Gastroesophageal sphincter (tissue), 4 donors: ENCODE measurements around the gene STAU1. TPM values are rescaled to one million over a fixed set of nuclear protein-coding genes. Genes with fewer than 3 reads are reported as not detected.
"Not testable (repeated sequence)": the region's sequence is repeated elsewhere in the genome, so short reads cannot be mapped to it uniquely, and the experiment has no call there.

ENCODE experiments used
- ATAC-seq: fragments of 150-250 bp; one replicate; pipeline ENCODE4 v1.9.1; 2016; ENCODE audit warnings: mild to moderate bottlenecking, moderate library complexity
- H3K27ac ChIP-seq, 4 donors: fragments of 200-600 bp; sonication (generic) in 3 of 4; 1 replicate in 3 of 4; 2 replicates in 1 of 4; pipeline ENCODE4 v1.5.1; 2016 to 2019
- H3K27me3 ChIP-seq: fragments of 200-600 bp; sonication (generic); one replicate; pipeline ENCODE4 v1.5.1; 2019
- H3K36me3 ChIP-seq, 2 donors: fragments of 200-600 bp; sonication (generic); one replicate each; pipeline ENCODE4 v1.5.1; 2019; ENCODE audit warnings: control low read depth in 1 of 2
- H3K4me1 ChIP-seq, 3 donors: fragments of 200-600 bp; sonication (generic); 1 replicate in 2 of 3; 2 replicates in 1 of 3; pipeline ENCODE4 v1.5.1; 2016 to 2019; ENCODE audit warnings: control low read depth in 2 of 3
- H3K4me3 ChIP-seq, 2 donors: fragments of 200-600 bp; sonication (generic); one replicate each; pipeline ENCODE4 v1.5.1; 2019; ENCODE audit warnings: mild to moderate bottlenecking in 1 of 2, moderate library complexity in 1 of 2
- H3K9me3 ChIP-seq, 3 donors: fragments of 200-600 bp; sonication (generic); one replicate each; pipeline ENCODE4 v1.5.1; 2017 to 2019; ENCODE audit warnings: control low read depth in 2 of 3
- EP300 ChIP-seq: sonication (generic); formaldehyde crosslinking; IDR thresholded peaks from one replicate; pipeline ENCODE4 v1.6.1; 2017; ENCODE audit warnings: antibody characterized with exemption, mild to moderate bottlenecking
- POLR2A ChIP-seq, 2 donors: fragments of 450-650 bp; IDR thresholded peaks; one replicate each; pipeline ENCODE4 v1.6.1; 2017; ENCODE audit warnings: antibody characterized with exemption in 2 of 2, mild to moderate bottlenecking in 2 of 2, moderate library complexity in 1 of 2
- POLR2AphosphoS5 ChIP-seq: sonication (generic); formaldehyde crosslinking; IDR thresholded peaks from one replicate; pipeline ENCODE4 v1.6.1; 2017; ENCODE audit warnings: antibody characterized with exemption
- WGBS, 2 donors: methylation state at CpG; one replicate each; pipeline ENCODE4 v1.1.5; 2018; ENCODE audit warnings: low coverage in 1 of 2; 5-methylcytosine and 5-hydroxymethylcytosine counted together
- total RNA-seq, 4 donors: library from RNA; depleted of rRNA; stranded (reverse); fragments of >200 nt; gene quantifications; one replicate each; pipeline ENCODE4 v1.1.0, GENCODE V29; 2016
- TF ChIP-seq, protein P1 (sequence below), 4 experiments: fragments of 200-600 bp in 2 of 4; fragments of 450-650 bp in 2 of 4; sonication (generic) in 1 of 4; IDR thresholded peaks; one replicate each; pipeline ENCODE4 v1.5.1; 2017 to 2019; ENCODE audit warnings: antibody characterized with exemption in 4 of 4, mild to moderate bottlenecking in 2 of 4, moderate library complexity in 2 of 4

STAU1 gene
- total RNA-seq, 4 donors from 2014 or later = 86.3 to 134 (median 104) TPM

DNA sequence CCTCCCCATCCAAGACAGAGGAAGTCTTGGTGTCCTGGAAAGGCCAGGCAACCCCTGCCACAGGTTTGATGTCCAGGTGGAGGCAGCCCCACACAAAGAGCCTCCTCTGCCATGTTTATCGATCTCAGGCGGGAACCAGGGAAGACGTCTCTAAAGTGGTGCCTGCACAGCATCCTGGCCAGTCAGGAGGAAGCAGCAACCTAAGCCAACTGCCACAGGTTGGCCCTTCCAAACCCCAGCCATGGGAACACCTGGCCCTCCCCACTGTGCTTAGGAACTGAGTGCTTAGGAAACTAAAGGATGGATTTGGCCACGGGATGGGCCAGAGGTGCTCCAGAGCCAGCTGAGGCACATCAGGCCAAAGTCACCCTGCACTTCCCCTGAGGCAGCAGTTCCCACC, 85.1 kb downstream of the STAU1 start:
- H3K36me3 ChIP-seq = peaks cover 0 to 74% of the 10 kb centered on the region in 2 donors
- TF ChIP-seq POLR2AphosphoS5 (no peak), POLR2A (IDR thresholded peaks at IDR 0.05) (no peak), EP300 (no peak)
- TF ChIP-seq, protein P1, sequence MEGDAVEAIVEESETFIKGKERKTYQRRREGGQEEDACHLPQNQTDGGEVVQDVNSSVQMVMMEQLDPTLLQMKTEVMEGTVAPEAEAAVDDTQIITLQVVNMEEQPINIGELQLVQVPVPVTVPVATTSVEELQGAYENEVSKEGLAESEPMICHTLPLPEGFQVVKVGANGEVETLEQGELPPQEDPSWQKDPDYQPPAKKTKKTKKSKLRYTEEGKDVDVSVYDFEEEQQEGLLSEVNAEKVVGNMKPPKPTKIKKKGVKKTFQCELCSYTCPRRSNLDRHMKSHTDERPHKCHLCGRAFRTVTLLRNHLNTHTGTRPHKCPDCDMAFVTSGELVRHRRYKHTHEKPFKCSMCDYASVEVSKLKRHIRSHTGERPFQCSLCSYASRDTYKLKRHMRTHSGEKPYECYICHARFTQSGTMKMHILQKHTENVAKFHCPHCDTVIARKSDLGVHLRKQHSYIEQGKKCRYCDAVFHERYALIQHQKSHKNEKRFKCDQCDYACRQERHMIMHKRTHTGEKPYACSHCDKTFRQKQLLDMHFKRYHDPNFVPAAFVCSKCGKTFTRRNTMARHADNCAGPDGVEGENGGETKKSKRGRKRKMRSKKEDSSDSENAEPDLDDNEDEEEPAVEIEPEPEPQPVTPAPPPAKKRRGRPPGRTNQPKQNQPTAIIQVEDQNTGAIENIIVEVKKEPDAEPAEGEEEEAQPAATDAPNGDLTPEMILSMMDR (IDR thresholded peaks at IDR 0.05) = no peak
- no CpG with 5 or more reads among the region's 4 CpGs for WGBS, 2 donors

DNA sequence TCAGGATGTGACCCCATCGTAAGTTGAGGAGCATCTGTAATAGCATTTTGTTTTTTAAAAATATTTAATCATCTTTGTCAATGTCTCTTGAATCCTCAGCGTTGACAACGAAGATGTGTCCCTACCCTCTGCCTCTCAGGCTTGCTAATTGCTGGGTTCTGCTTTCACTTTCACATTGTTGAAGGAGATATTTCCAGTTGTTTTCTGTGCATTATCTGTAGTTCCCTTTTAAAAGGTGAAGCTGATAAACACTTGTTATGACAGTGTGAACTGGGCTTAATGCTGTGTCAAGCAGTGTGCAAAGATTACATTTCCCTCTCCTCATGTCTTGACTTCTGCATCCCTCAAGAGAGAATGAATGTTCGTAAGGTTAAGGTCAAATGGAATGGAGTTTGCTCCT, 87.2 kb downstream of the STAU1 start:
- no peak for TF ChIP-seq EP300
- TF ChIP-seq POLR2AphosphoS5 = no peak
- no peak for TF ChIP-seq POLR2A (IDR thresholded peaks at IDR 0.05)
- TF ChIP-seq, protein P1 (IDR thresholded peaks at IDR 0.05) = no peak
- H3K27me3 ChIP-seq = no peaks in the 10 kb centered on the region
- ATAC-seq = no peak
- H3K4me1 ChIP-seq = no peaks in the 10 kb centered on the region
- peaks cover 4 to 92% of the 10 kb centered on the region in 2 donors for H3K36me3 ChIP-seq
- WGBS, 2 donors = 70 to 88% methylated on average over 4 of the region's 4 CpGs
- no peak overlapping the region for H3K27ac ChIP-seq
- H3K9me3 ChIP-seq = no peaks in the 10 kb centered on the region
- H3K4me3 ChIP-seq = no peak overlapping the region

More for the DNA sequence above, 85.1 kb downstream of the STAU1 start:
- Histone ChIP-seq H3K27ac (no peak overlapping the region), H3K9me3 (no peaks in the 10 kb centered on the region), H3K4me1 (no peaks in the 10 kb centered on the region), H3K27me3 (no peaks in the 10 kb centered on the region), H3K4me3 (no peak overlapping the region)
- ATAC-seq = no peak

GRCh38 chr20:49100292-49100691, 87.8 kb downstream of the STAU1 start:
- peaks cover 4 to 97% of the 10 kb centered on the region in 2 donors for H3K36me3 ChIP-seq

GRCh38 chr20:49099011-49099410, 89.1 kb downstream of the STAU1 start:
- no peak overlapping the region for H3K4me3 ChIP-seq
- H3K27me3 ChIP-seq = no peaks in the 10 kb centered on the region
- no peak for ATAC-seq
- peaks cover 4 to 97% of the 10 kb centered on the region in 2 donors for H3K36me3 ChIP-seq
- no peak for TF ChIP-seq EP300
- no peaks in the 10 kb centered on the region for H3K9me3 ChIP-seq
- WGBS, 2 donors = 94 to 100% methylated on average over 3 of the region's 3 CpGs
- H3K27ac ChIP-seq = no peak overlapping the region
- H3K4me1 ChIP-seq = no peaks in the 10 kb centered on the region

More at GRCh38 chr20:49100292-49100691, 87.8 kb downstream of the STAU1 start:
- H3K4me3 ChIP-seq, H3K27me3 ChIP-seq, H3K9me3 ChIP-seq, H3K4me1 ChIP-seq, ATAC-seq, H3K27ac ChIP-seq: not testable (repeated sequence)
- WGBS, 2 donors = 43 to 77% methylated on average over 2 to 4 of the region's 5 CpGs

GRCh38 chr20:49098136-49098535, 90.0 kb downstream of the STAU1 start:
- no peaks in the 10 kb centered on the region for H3K27me3 ChIP-seq
- H3K27ac ChIP-seq = no peak overlapping the region
- H3K4me1 ChIP-seq = no peaks in the 10 kb centered on the region
- peaks cover 4 to 96% of the 10 kb centered on the region in 2 donors for H3K36me3 ChIP-seq
- H3K4me3 ChIP-seq = no peak overlapping the region
- TF ChIP-seq EP300 (no peak), POLR2A (IDR thresholded peaks at IDR 0.05) (no peak), POLR2AphosphoS5 (no peak)
- TF ChIP-seq, protein P1 (IDR thresholded peaks at IDR 0.05) = no peak
- no peaks in the 10 kb centered on the region for H3K9me3 ChIP-seq
- WGBS, 2 donors = 85 to 86% methylated on average over 2 to 3 of the region's 4 CpGs
- ATAC-seq = no peak

DNA sequence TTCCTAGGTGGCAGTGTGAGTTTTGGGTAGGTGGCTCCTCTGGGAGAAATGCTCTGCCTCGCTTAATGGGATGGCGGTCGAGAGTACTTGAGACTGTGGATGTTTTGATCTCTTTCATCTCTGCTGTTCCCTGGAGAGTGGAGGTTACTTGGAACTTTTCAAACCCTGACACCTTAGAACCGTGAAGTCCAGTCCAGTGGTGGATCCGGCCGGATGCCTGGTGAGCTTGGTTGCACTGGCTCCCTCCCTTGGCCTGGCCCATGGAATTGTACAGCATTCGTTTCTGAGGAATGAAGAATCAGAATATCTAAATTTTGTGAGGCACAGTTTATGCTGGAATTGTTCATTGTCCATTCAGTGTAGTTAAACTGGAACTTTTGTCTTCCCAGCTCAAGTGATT, 91.0 kb downstream of the STAU1 start:
- WGBS, 2 donors = 85 to 94% methylated on average over 3 to 7 of the region's 7 CpGs
- Histone ChIP-seq H3K27ac (no peak overlapping the region), H3K27me3 (no peaks in the 10 kb centered on the region), H3K9me3 (no peaks in the 10 kb centered on the region), H3K4me1 (no peaks in the 10 kb centered on the region), H3K36me3 (peaks cover 4 to 96% of the 10 kb centered on the region in 2 donors), H3K4me3 (no peak overlapping the region)
- no peak for ATAC-seq
- TF ChIP-seq EP300 (no peak), POLR2AphosphoS5 (no peak), POLR2A (IDR thresholded peaks at IDR 0.05) (no peak)
- TF ChIP-seq, protein P1 (IDR thresholded peaks at IDR 0.05) = no peak
